ENCODE measurements around the gene SLC36A3. TPM values are rescaled to one million over a fixed set of nuclear protein-coding genes. Genes with fewer than 3 reads are reported as not detected.

Gene SLC36A3
- polyA plus RNA-seq (2012; ENCODE audit: insufficient read depth, insufficient read length, low read depth), result not detected

- TF ChIP-seq CTCF (IDR thresholded peaks at IDR 0.05; ENCODE audit: low read depth, low read length), result no peak
- Histone ChIP-seq H3K4me3 (ENCODE audit: low read depth, low read length) (no peak within 1 kb of the TSS), H3K36me3 (no peaks in the 10 kb centered on the region), H3K27me3 (0 out of 2 replicates have a peak, but pooled peaks cover 6% of the 10 kb centered on the region), H3K4me1 (no peaks in the 10 kb centered on the region), H3K9me3 (no peaks in the 10 kb centered on the region)
- no peak for DNase-seq
These were observed at the start of gene SLC36A3 for GRCh38 chr5:151303666-151304065. Gene SLC36A3 (minus strand): TSS chr5:151303766. CDS start chr5:151303354, 412 bp downstream.

GRCh38 chr5:151351671-151352070 lies 48.1 kb upstream of the SLC36A3 start:
- no peaks in the 10 kb centered on the region for H3K36me3 ChIP-seq
- H3K27me3 ChIP-seq, result no peaks in the 10 kb centered on the region
- TF ChIP-seq CTCF (IDR thresholded peaks at IDR 0.05; ENCODE audit: low read depth, low read length), result no peak
- H3K4me3 ChIP-seq (ENCODE audit: low read depth, low read length), result no peak overlapping the region
- no peak for DNase-seq
- H3K9me3 ChIP-seq, result no peaks in the 10 kb centered on the region
- H3K4me1 ChIP-seq, result no peaks in the 10 kb centered on the region

- no peak overlapping the region for H3K4me3 ChIP-seq (ENCODE audit: low read depth, low read length)
- no peaks in the 10 kb centered on the region for H3K4me1 ChIP-seq
- H3K9me3 ChIP-seq, result no peaks in the 10 kb centered on the region
- no peak for DNase-seq
- peaks cover 5% of the 10 kb centered on the region; the same call in 1 of the 2 replicates for H3K27me3 ChIP-seq
- TF ChIP-seq CTCF (IDR thresholded peaks at IDR 0.05; ENCODE audit: low read depth, low read length), result no peak
- H3K36me3 ChIP-seq, result no peaks in the 10 kb centered on the region
These were observed 45.2 kb upstream of the SLC36A3 start for GRCh38 chr5:151348789-151349188.

GRCh38 chr5:151347369-151347768 lies 43.8 kb upstream of the SLC36A3 start, which contains the start of gene SLC36A2:
Gene SLC36A2 (minus strand): TSS chr5:151347559. CDS start chr5:151347460, 99 bp downstream.
- Histone ChIP-seq H3K36me3 (no peaks in the 10 kb centered on the region), H3K4me3 (ENCODE audit: low read depth, low read length) (no peak within 1 kb of the TSS), H3K9me3 (no peaks in the 10 kb centered on the region), H3K27me3 (peaks cover 5% of the 10 kb centered on the region; the same call in 1 of the 2 replicates), H3K4me1 (no peaks in the 10 kb centered on the region)
- peak; percentile 10 for DNase-seq
- TF ChIP-seq CTCF (IDR thresholded peaks at IDR 0.05; ENCODE audit: low read depth, low read length), result no peak

- no peaks in the 10 kb centered on the region for H3K4me1 ChIP-seq
- H3K4me3 ChIP-seq (ENCODE audit: low read depth, low read length), result no peak overlapping the region
- TF ChIP-seq CTCF (IDR thresholded peaks at IDR 0.05; ENCODE audit: low read depth, low read length), result no peak
- no peak for DNase-seq
- H3K9me3 ChIP-seq, result no peaks in the 10 kb centered on the region
- no peaks in the 10 kb centered on the region for H3K36me3 ChIP-seq
- H3K27me3 ChIP-seq, result peaks cover 5% of the 10 kb centered on the region; the same call in 1 of the 2 replicates
These were observed 42.4 kb upstream of the SLC36A3 start for GRCh38 chr5:151345808-151346478.

- TF ChIP-seq CTCF (IDR thresholded peaks at IDR 0.05; ENCODE audit: low read depth, low read length), result no peak
- H3K27me3 ChIP-seq, result peaks cover 5% of the 10 kb centered on the region; the same call in 1 of the 2 replicates
These were observed 41.7 kb upstream of the SLC36A3 start for GRCh38 chr5:151345187-151345807.

More at GRCh38 chr5:151345187-151345807, 41.7 kb upstream of the SLC36A3 start:
- H3K4me1 ChIP-seq, result no peaks in the 10 kb centered on the region
- no peaks in the 10 kb centered on the region for H3K9me3 ChIP-seq
- no peak for DNase-seq
- H3K4me3 ChIP-seq (ENCODE audit: low read depth, low read length), result no peak overlapping the region
- no peaks in the 10 kb centered on the region for H3K36me3 ChIP-seq

All from BE2C (cell line).